Stimulated activated effector memory CD8-positive, alpha-beta T cell treated with anti-CD3 and anti-CD28 coated beads, Interleukin-12 subunit alpha, Interleukin-12 subunit beta, amount 100 ng/mL, for 72 hours (primary cell): ENCODE measurements around the gene ASPDH.
A peak's percentile ranks its signal among the peaks of the same experiment; 100 is the strongest.

Source experiments
- ATAC-seq: fragments of 150-1000 bp; cut with Tn5 transposase; 2 replicates; pipeline ENCODE4 v1.10.0; 2021
- DNase-seq, 2 donors: peaks; one replicate each; pipeline ENCODE4 v3.0.0; 2021 to 2022; ENCODE audit warnings: low spot score in 2 of 2
- H3K27ac Mint-ChIP-seq: one replicate; pipeline ENCODE4 v1.8.0; 2022; ENCODE audit warnings: mild to moderate bottlenecking, mixed read lengths
- H3K36me3 Mint-ChIP-seq: one replicate; pipeline ENCODE4 v1.8.0; 2022; ENCODE audit warnings: mild to moderate bottlenecking, mixed read lengths
- H3K4me1 Mint-ChIP-seq: one replicate; pipeline ENCODE4 v1.8.0; 2022; ENCODE audit warnings: mixed read lengths
- H3K4me3 Mint-ChIP-seq: one replicate; pipeline ENCODE4 v1.8.0; 2022; ENCODE audit warnings: mild to moderate bottlenecking, mixed read lengths
- H3K9me3 Mint-ChIP-seq: one replicate; pipeline ENCODE4 v1.8.0; 2022; ENCODE audit warnings: mixed read lengths

The ASPDH gene

GRCh38 chr19:50513746-50514345 is at the start of gene ASPDH:
TSS of gene ASPDH (minus strand) at chr19:50513913. CDS start at chr19:50513823, 90 bp downstream.
- Mint-ChIP-seq H3K4me3 (no peak within 1 kb of the TSS), H3K4me1 (peaks cover 30% of the 10 kb centered on the region), H3K27ac (peak within 1 kb of the TSS; percentile 45), H3K9me3 (no peaks in the 10 kb centered on the region), H3K36me3 (peaks cover 39% of the 10 kb centered on the region)
- ATAC-seq = no peak
- DNase-seq = no peak

- Mint-ChIP-seq H3K27ac (no peak overlapping the region), H3K4me1 (peaks cover 21% of the 10 kb centered on the region), H3K9me3 (no peaks in the 10 kb centered on the region), H3K4me3 (no peak overlapping the region), H3K36me3 (no peaks in the 10 kb centered on the region)
- ATAC-seq (no peak), DNase-seq (no peak)
Measured at GRCh38 chr19:50562996-50563395, 49.3 kb upstream of the ASPDH start.

GRCh38 chr19:50562329-50562728 is 48.6 kb upstream of the ASPDH start:
- H3K4me1 Mint-ChIP-seq = peaks cover 21% of the 10 kb centered on the region
- H3K9me3 Mint-ChIP-seq = no peaks in the 10 kb centered on the region
- DNase-seq (no peak), ATAC-seq (no peak)
- H3K4me3 Mint-ChIP-seq = no peak overlapping the region
- no peaks in the 10 kb centered on the region for H3K36me3 Mint-ChIP-seq
- no peak overlapping the region for H3K27ac Mint-ChIP-seq

- Mint-ChIP-seq H3K36me3 (no peaks in the 10 kb centered on the region), H3K27ac (no peak overlapping the region), H3K9me3 (no peaks in the 10 kb centered on the region), H3K4me3 (no peak overlapping the region), H3K4me1 (peaks cover 14% of the 10 kb centered on the region)
- ATAC-seq (no peak), DNase-seq (no peak)
Measured at GRCh38 chr19:50559636-50560035, 45.9 kb upstream of the ASPDH start.

- DNase-seq = no peak
- Mint-ChIP-seq H3K9me3 (no peaks in the 10 kb centered on the region), H3K4me3 (no peak overlapping the region), H3K36me3 (no peaks in the 10 kb centered on the region), H3K4me1 (peaks cover 15% of the 10 kb centered on the region), H3K27ac (no peak overlapping the region)
- no peak for ATAC-seq
Measured at GRCh38 chr19:50558449-50558848, 44.7 kb upstream of the ASPDH start.

GRCh38 chr19:50558039-50558438 is 44.3 kb upstream of the ASPDH start:
- Mint-ChIP-seq H3K36me3 (no peaks in the 10 kb centered on the region), H3K27ac (no peak overlapping the region)
- ATAC-seq = no peak

GRCh38 chr19:50557009-50557613 is 43.4 kb upstream of the ASPDH start:
- peak overlapping the region; percentile 91 for H3K4me3 Mint-ChIP-seq
- H3K27ac Mint-ChIP-seq = no peak overlapping the region

More at GRCh38 chr19:50558039-50558438, 44.3 kb upstream of the ASPDH start:
- H3K4me3 Mint-ChIP-seq = no peak overlapping the region
- H3K4me1 Mint-ChIP-seq = peaks cover 19% of the 10 kb centered on the region
- no peaks in the 10 kb centered on the region for H3K9me3 Mint-ChIP-seq
- DNase-seq = no peak

GRCh38 chr19:50556282-50557008 is 42.7 kb upstream of the ASPDH start:
- DNase-seq = peak; percentile 73 to 89
- Mint-ChIP-seq H3K4me3 (peak overlapping the region; percentile 91), H3K9me3 (no peaks in the 10 kb centered on the region), H3K27ac (peak overlapping the region; percentile 79), H3K36me3 (no peaks in the 10 kb centered on the region), H3K4me1 (peaks cover 28% of the 10 kb centered on the region)
- peak; percentile 81 for ATAC-seq

More at GRCh38 chr19:50557009-50557613, 43.4 kb upstream of the ASPDH start:
- ATAC-seq (no peak), DNase-seq (no peak)
- no peaks in the 10 kb centered on the region for H3K36me3 Mint-ChIP-seq
- H3K4me1 Mint-ChIP-seq = peaks cover 26% of the 10 kb centered on the region
- no peaks in the 10 kb centered on the region for H3K9me3 Mint-ChIP-seq

GRCh38 chr19:50555450-50556281 is 42.0 kb upstream of the ASPDH start:
- no peak for ATAC-seq
- Mint-ChIP-seq H3K4me3 (peak overlapping the region; percentile 91), H3K4me1 (peaks cover 28% of the 10 kb centered on the region), H3K36me3 (no peaks in the 10 kb centered on the region), H3K27ac (peak overlapping the region; percentile 79), H3K9me3 (no peaks in the 10 kb centered on the region)
- DNase-seq = no peak

GRCh38 chr19:50555033-50555432 is 41.3 kb upstream of the ASPDH start:
- ATAC-seq = no peak
- DNase-seq = no peak
- H3K4me3 Mint-ChIP-seq = peak overlapping the region; percentile 91
- no peaks in the 10 kb centered on the region for H3K9me3 Mint-ChIP-seq
- no peak overlapping the region for H3K27ac Mint-ChIP-seq
- H3K4me1 Mint-ChIP-seq = peaks cover 28% of the 10 kb centered on the region
- no peaks in the 10 kb centered on the region for H3K36me3 Mint-ChIP-seq

- Mint-ChIP-seq H3K9me3 (no peaks in the 10 kb centered on the region), H3K27ac (no peak overlapping the region), H3K4me3 (no peak overlapping the region), H3K4me1 (peaks cover 28% of the 10 kb centered on the region), H3K36me3 (no peaks in the 10 kb centered on the region)
- no peak for DNase-seq
- ATAC-seq = no peak
Measured at GRCh38 chr19:50554212-50554611, 40.5 kb upstream of the ASPDH start.

GRCh38 chr19:50553134-50553703 is 39.5 kb upstream of the ASPDH start:
- no peaks in the 10 kb centered on the region for H3K9me3 Mint-ChIP-seq
- ATAC-seq (no peak), DNase-seq (no peak)
- H3K4me3 Mint-ChIP-seq = no peak overlapping the region
- no peaks in the 10 kb centered on the region for H3K36me3 Mint-ChIP-seq
- peaks cover 28% of the 10 kb centered on the region for H3K4me1 Mint-ChIP-seq
- H3K27ac Mint-ChIP-seq = no peak overlapping the region

GRCh38 chr19:50552540-50552939 is 38.8 kb upstream of the ASPDH start:
- Mint-ChIP-seq H3K27ac (no peak overlapping the region), H3K36me3 (no peaks in the 10 kb centered on the region), H3K4me3 (no peak overlapping the region), H3K9me3 (no peaks in the 10 kb centered on the region), H3K4me1 (peaks cover 28% of the 10 kb centered on the region)
- DNase-seq (no peak), ATAC-seq (no peak)

GRCh38 chr19:50551715-50552187 is 38.0 kb upstream of the ASPDH start:
- DNase-seq = no peak
- peak overlapping the region; percentile 10 for H3K27ac Mint-ChIP-seq
- H3K36me3 Mint-ChIP-seq = no peaks in the 10 kb centered on the region
- H3K4me3 Mint-ChIP-seq = no peak overlapping the region
- no peaks in the 10 kb centered on the region for H3K9me3 Mint-ChIP-seq
- H3K4me1 Mint-ChIP-seq = peaks cover 26% of the 10 kb centered on the region
- ATAC-seq = no peak
